ENCODE results near the gene GLTP.

Gene GLTP

DNA sequence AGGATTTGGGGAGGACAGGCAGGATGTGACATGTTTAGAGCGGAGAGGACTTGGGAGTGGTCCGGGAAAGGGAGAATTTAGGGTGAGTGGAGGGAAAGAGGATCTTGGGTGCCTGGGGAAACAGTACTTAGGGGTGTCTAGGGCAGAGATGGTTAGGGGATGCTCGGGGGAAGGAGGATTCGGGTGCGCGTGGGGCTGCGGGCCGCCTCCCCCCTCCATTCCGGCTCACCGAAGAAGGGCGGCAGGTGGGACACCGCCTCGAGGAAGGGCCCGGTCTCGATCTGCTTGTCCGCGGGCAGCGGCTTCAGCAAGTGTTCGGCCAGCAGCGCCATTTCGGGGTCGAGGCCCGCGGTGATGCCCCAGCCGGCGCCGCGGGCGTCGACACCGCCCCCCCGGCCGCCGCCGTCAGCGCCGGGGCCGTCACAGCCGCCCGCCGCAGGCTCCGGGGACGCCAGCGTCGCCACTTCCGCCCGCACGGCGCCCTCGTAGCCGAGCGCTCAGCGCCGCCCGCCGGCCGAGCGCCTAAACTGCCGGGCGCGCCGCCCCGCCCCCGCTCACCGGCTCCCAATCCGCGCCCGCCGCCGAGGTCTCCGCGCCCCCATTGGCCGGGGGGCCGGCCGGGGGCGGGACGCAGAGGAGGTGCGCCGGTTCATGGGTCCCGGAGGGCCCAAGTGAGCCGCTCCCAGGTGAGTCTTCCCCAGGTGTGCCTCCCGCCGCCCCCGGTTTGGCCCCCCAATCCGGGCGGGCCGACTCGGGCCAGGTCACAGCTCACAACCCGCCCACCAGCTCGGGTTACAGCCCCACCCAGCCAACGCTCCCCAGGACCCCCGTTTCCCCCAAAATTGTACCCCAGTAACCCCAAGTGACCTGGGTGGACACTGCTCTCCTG is at the start of gene GLTP:
Gene GLTP (minus strand): TSS at position 499 of the 889 bp plus-strand sequence. CDS start 167 bp downstream, at position 332.
- TF ChIP-seq USF1 (IDR thresholded peaks at IDR 0.05) (no peak), YY1 (IDR thresholded peaks at IDR 0.05; ENCODE audit: low read depth) (0 out of 2 replicates have a peak, but pooled peaks have one; percentile 13), FOXM1 (IDR thresholded peaks at IDR 0.05; ENCODE audit: borderline replicate concordance, low read depth) (no peak), TAF1 (IDR thresholded peaks at IDR 0.05; ENCODE audit: low read depth) (no peak), RAD21 (IDR thresholded peaks at IDR 0.05; ENCODE audit: low read depth) (peak; percentile 70; the same call in 1 of the 2 replicates), TEAD4 (IDR thresholded peaks at IDR 0.05) (no peak), CEBPB (IDR thresholded peaks at IDR 0.05) (no peak), NFIC (IDR thresholded peaks at IDR 0.05) (no peak), ZBTB7A (IDR thresholded peaks at IDR 0.05; ENCODE audit: low read depth) (no peak), EP300 (IDR thresholded peaks at IDR 0.05; ENCODE audit: borderline replicate concordance) (no peak), MAX (IDR thresholded peaks at IDR 0.05) (peak; percentile 54), REST (IDR thresholded peaks at IDR 0.05; ENCODE audit: low read depth) (no peak), EGR1 (IDR thresholded peaks at IDR 0.05) (peak; percentile 43; the same call in 1 of the 2 replicates)

DNA sequence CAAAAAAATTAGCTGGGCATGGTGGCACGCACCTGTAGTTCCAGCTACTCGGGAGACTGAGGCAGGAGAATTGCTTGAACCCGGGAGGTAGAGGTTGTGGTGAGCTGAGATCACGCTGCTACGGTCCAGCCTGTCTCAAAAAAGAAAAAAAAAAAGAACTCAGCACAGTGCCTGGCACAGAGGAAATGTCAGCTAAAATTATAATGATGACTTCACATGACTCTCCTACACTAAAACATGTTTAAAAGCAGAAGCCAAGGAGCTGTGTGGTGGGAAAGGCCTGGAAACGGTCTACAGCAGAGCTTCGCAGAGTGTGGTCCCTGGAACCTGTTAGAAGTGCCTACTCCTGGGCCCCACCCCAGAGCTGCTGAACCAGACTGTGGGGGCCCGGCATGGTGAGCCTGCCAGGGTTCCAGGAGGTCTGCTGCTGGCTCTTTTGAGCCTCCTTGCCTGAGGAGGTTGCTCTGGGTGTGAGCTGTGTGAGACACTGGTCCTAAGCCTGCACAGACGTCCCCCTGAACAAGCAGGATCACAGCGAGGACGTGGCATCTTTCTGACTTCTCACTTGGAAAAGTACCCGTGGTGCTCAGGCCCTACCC is 47.8 kb upstream of the GLTP start:
- no peak for TF ChIP-seq ZBTB7A (IDR thresholded peaks at IDR 0.05; ENCODE audit: low read depth)
- no peak for TF ChIP-seq TCF12 (IDR thresholded peaks at IDR 0.05; ENCODE audit: low read depth)
- TF ChIP-seq TAF1 (IDR thresholded peaks at IDR 0.05; ENCODE audit: low read depth) = no peak
- no peak for TF ChIP-seq EGR1 (IDR thresholded peaks at IDR 0.05)
- TF ChIP-seq USF1 (IDR thresholded peaks at IDR 0.05) = no peak
- TF ChIP-seq YY1 (IDR thresholded peaks at IDR 0.05; ENCODE audit: low read depth) = no peak
- TF ChIP-seq CEBPB (IDR thresholded peaks at IDR 0.05) = no peak
- TF ChIP-seq MAX (IDR thresholded peaks at IDR 0.05) = no peak

GRCh38 chr12:109927622-109928021 is 47.3 kb upstream of the GLTP start:
- no peak for TF ChIP-seq TEAD4 (IDR thresholded peaks at IDR 0.05)
- TF ChIP-seq TCF12 (IDR thresholded peaks at IDR 0.05; ENCODE audit: low read depth) = no peak
- peak; percentile 47; the same call in 1 of the 2 replicates for TF ChIP-seq RAD21 (IDR thresholded peaks at IDR 0.05; ENCODE audit: low read depth)

DNA sequence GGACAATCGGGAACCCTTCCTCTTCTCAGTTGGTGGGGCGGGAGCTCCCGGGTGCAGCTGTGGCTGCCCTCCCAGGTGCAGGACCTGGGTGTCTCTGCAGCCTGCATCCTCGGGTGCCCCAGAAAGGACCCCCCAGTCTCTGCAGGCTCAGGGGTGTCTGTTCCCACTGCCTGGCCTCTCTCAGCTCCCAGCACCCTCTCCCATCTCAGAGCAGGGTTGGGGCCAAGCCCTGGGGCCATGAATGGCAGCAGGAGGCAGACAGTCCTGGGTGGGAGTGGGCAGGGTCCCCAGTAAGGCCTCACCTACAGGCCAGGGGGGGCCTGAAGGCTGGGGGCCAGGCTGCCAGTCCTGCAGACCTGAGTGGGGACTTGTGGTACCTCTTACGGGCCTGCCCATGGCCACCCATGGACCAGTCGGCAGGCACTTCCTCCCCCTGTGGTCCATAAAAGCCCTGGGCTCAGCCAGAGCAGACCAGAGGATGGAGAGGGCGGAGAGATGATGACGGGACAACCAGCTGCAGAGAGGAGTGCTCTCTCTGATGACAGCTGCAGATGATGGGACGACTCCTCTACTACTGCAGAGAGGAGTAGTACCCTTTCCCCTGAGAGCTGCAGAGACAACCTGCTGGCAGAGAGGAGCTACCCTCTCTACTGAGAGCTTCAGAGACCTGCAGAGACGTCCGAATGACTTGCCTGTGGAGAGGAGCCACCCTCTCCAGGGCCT is 46.3 kb upstream of the GLTP start:
- TF ChIP-seq YY1 (IDR thresholded peaks at IDR 0.05; ENCODE audit: low read depth) = no peak
- no peak for TF ChIP-seq ZBTB7A (IDR thresholded peaks at IDR 0.05; ENCODE audit: low read depth)

DNA sequence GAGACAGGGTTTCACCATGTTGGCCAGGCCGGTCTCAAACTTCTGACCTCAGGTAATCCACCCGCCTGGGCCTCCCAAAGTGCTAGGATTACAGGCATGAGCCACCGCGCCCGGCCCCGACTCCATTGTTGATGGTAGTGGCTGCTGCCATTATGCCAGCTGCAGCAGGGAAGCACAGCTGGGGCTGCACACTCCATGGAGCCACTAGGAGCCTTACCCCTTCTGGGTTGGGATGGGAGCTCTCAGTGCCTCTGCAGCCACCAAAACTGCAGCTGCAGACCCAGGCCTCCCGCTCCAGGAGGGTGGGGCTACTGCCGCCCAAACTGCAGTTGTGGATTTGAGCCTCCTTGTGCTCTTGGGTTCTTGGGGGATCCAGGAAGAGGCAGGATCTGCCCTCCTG is 45.7 kb upstream of the GLTP start:
- TF ChIP-seq USF1 (IDR thresholded peaks at IDR 0.05) (no peak), TAF1 (IDR thresholded peaks at IDR 0.05; ENCODE audit: low read depth) (no peak), YY1 (IDR thresholded peaks at IDR 0.05; ENCODE audit: low read depth) (no peak), TCF12 (IDR thresholded peaks at IDR 0.05; ENCODE audit: low read depth) (no peak), ZBTB7A (IDR thresholded peaks at IDR 0.05; ENCODE audit: low read depth) (no peak), EP300 (IDR thresholded peaks at IDR 0.05; ENCODE audit: borderline replicate concordance) (no peak), RAD21 (IDR thresholded peaks at IDR 0.05; ENCODE audit: low read depth) (no peak), CEBPB (IDR thresholded peaks at IDR 0.05) (no peak), MAX (IDR thresholded peaks at IDR 0.05) (no peak), REST (IDR thresholded peaks at IDR 0.05; ENCODE audit: low read depth) (no peak), TEAD4 (IDR thresholded peaks at IDR 0.05) (no peak), EGR1 (IDR thresholded peaks at IDR 0.05) (no peak), NFIC (IDR thresholded peaks at IDR 0.05) (no peak), FOXM1 (IDR thresholded peaks at IDR 0.05; ENCODE audit: borderline replicate concordance, low read depth) (no peak), CREB1 (IDR thresholded peaks at IDR 0.05; ENCODE audit: low read depth) (no peak)

Measured in Ishikawa (cell line).